Endothelial cell of umbilical vein (primary cell): ENCODE measurements around the gene LAIR2. TPM values are rescaled to one million over a fixed set of nuclear protein-coding genes. Genes with fewer than 3 reads are reported as not detected.
"Not testable (repeated sequence)": the region's sequence is repeated elsewhere in the genome, so short reads cannot be mapped to it uniquely, and the experiment has no call there.

Experiments
- BruUV-seq: library from RNA; stranded (reverse); fragments of 400-500 nt; replicated peaks from 2 replicates; lab custom pipeline; 2021; lab: Mats Ljungman, UMichigan
- CTCF ChIA-PET: fragments of 300-600, 350-600 bp; sonication (Branson Sonifier 250); formaldehyde crosslinking; loops from one replicate; lab custom pipeline; 2021; ENCODE audit warnings: antibody characterized with exemption, inconsistent platforms; lab: Charles Lee
- POLR2A ChIA-PET: fragments of 300-600, 350-600 bp; sonication (Branson Sonifier 250); formaldehyde crosslinking; loops from one replicate; lab custom pipeline; 2021; ENCODE audit warnings: antibody characterized with exemption, inconsistent platforms; lab: Charles Lee
- DNase-seq: peaks from one replicate; pipeline ENCODE4 v3.0.0-alpha.2; 2011; ENCODE audit warnings: low read depth, low spot score
- FAIRE-seq: peaks from 2 replicates; lab custom pipeline; 2011; peaks lifted over from hg19 to GRCh38; lab: Jason Lieb, UNC
- H2AFZ ChIP-seq: 2 replicates; pipeline ENCODE4 v1.6.0; 2012; ENCODE audit warnings: low read depth, low read length, control low read depth, inconsistent platforms
- H3K27ac ChIP-seq: 2 replicates; pipeline ENCODE4 v1.5.1; 2011; ENCODE audit warnings: low read depth, mild to moderate bottlenecking, control low read depth, low read length, moderate library complexity; ENCODE audit not compliant: insufficient read depth
- H3K27me3 ChIP-seq, 2 experiments: 2 replicates each; pipeline versions ENCODE4 v1.6.0 to v1.6.1; 2011; ENCODE audit warnings: low read length in 2 of 2, mixed read lengths in 1 of 2; ENCODE audit not compliant: control insufficient read depth in 2 of 2, insufficient read depth in 2 of 2
- H3K36me3 ChIP-seq, 2 experiments: 2 replicates in 1 of 2; 3 replicates in 1 of 2; pipeline ENCODE4 v1.5.1; 2011; ENCODE audit warnings: low read length in 2 of 2, mild to moderate bottlenecking in 1 of 2, moderate library complexity in 1 of 2; ENCODE audit not compliant: control insufficient read depth in 2 of 2, insufficient read depth in 2 of 2; ENCODE audit errors: extremely low read depth in 1 of 2
- H3K4me1 ChIP-seq: 3 replicates; pipeline ENCODE4 v1.5.1; 2011; ENCODE audit warnings: mild to moderate bottlenecking, low read length; ENCODE audit not compliant: control insufficient read depth, insufficient read depth; ENCODE audit errors: extremely low read depth
- H3K4me2 ChIP-seq: 2 replicates; pipeline ENCODE4 v1.6.1; 2011; ENCODE audit warnings: low read length, control low read depth, mixed read lengths; ENCODE audit not compliant: insufficient read depth
- H3K4me3 ChIP-seq, 3 experiments: fragments of 200-600 bp in 1 of 3; sonication (generic), shearing (Covaris generic) in 1 of 3; replicated peaks in 1 of 3; 2 replicates each; pipeline ENCODE4 v1.5.1; 2011 to 2016; ENCODE audit warnings: control low read depth in 3 of 3, low read length in 3 of 3, mild to moderate bottlenecking in 2 of 3, inconsistent platforms in 1 of 3, low read depth in 1 of 3, moderate library complexity in 1 of 3; ENCODE audit not compliant: insufficient read depth in 1 of 3
- H3K79me2 ChIP-seq: 2 replicates; pipeline ENCODE4 v1.6.0; 2012; ENCODE audit warnings: low read length, inconsistent platforms; ENCODE audit not compliant: control insufficient read depth, insufficient read depth
- H3K9ac ChIP-seq: replicated peaks from 2 replicates; pipeline ENCODE3; 2011; ENCODE audit warnings: low read length, control low read depth; ENCODE audit not compliant: insufficient read depth; ENCODE audit errors: extremely low read depth
- H3K9me1 ChIP-seq: replicated peaks from 3 replicates; pipeline ENCODE4 v1.6.0; 2011; ENCODE audit warnings: mild to moderate bottlenecking, low read length; ENCODE audit not compliant: control insufficient read depth, insufficient read depth; ENCODE audit errors: extremely low read depth
- H3K9me3 ChIP-seq: replicated peaks from 2 replicates; pipeline ENCODE4 v1.5.1; 2012; ENCODE audit warnings: low read length, inconsistent platforms; ENCODE audit not compliant: control insufficient read depth, insufficient read depth
- H4K20me1 ChIP-seq: replicated peaks from 2 replicates; pipeline ENCODE3; 2011; ENCODE audit warnings: mild to moderate bottlenecking, low read length; ENCODE audit not compliant: control insufficient read depth, insufficient read depth; ENCODE audit errors: extremely low read depth
- CTCF ChIP-seq, 2 donors: IDR thresholded peaks; 1 replicate in 1 of 2; 2 replicates in 1 of 2; pipeline ENCODE4 v1.5.1; 2011; ENCODE audit warnings: low read length in 2 of 2, mild to moderate bottlenecking in 2 of 2, moderate library complexity in 2 of 2, control low read depth in 1 of 2, inconsistent platforms in 1 of 2, low read depth in 1 of 2; ENCODE audit not compliant: insufficient read depth in 1 of 2; ENCODE audit errors: extremely low read depth in 1 of 2
- EZH2 ChIP-seq: IDR thresholded peaks from 2 replicates; pipeline ENCODE4 v1.6.1; 2012; ENCODE audit warnings: borderline replicate concordance, low read depth, mild to moderate bottlenecking, moderate library complexity, low read length, inconsistent platforms; ENCODE audit not compliant: severe bottlenecking
- FOS ChIP-seq: IDR thresholded peaks from 2 replicates; pipeline ENCODE4 v1.6.1; 2011; ENCODE audit warnings: mild to moderate bottlenecking, low read length, moderate library complexity, borderline replicate concordance; ENCODE audit not compliant: insufficient read depth
- GATA2 ChIP-seq: IDR thresholded peaks from 2 replicates; pipeline ENCODE4 v1.7.0; 2011; ENCODE audit warnings: low read depth, mild to moderate bottlenecking, moderate library complexity, mixed read lengths, low read length; ENCODE audit not compliant: insufficient read length, insufficient read depth
- JUN ChIP-seq: IDR thresholded peaks from 2 replicates; pipeline ENCODE4 v1.6.1; 2011; ENCODE audit warnings: borderline replicate concordance, low read depth; ENCODE audit not compliant: insufficient read length, insufficient read depth
- MYC ChIP-seq: IDR thresholded peaks from one replicate; pipeline ENCODE4 v1.6.1; 2011; ENCODE audit warnings: mild to moderate bottlenecking, low read depth, low read length
- POLR2A ChIP-seq: IDR thresholded peaks from 2 replicates; pipeline ENCODE4 v1.6.1; 2012; ENCODE audit warnings: low read depth, mild to moderate bottlenecking, control low read depth, low read length
- POLR2AphosphoS5 ChIP-seq: IDR thresholded peaks from 2 replicates; pipeline ENCODE4 v1.6.1; 2012; ENCODE audit warnings: low read depth, mild to moderate bottlenecking, control low read depth, low read length, moderate library complexity; ENCODE audit not compliant: insufficient read depth
- dilution Hi-C: fragments of 300-500 bp; cut with MboI; formaldehyde crosslinking; loops from one replicate; pipeline ENCODE4 v1.15.0; 2019; ENCODE audit warnings: low sequenced_read_pairs; ENCODE audit not compliant: extremely low pct_ligation_motif_present
- intact Hi-C: fragments of 100-400 bp; cut with micrococcal nuclease; formaldehyde crosslinking; loops from one replicate; pipeline ENCODE4 v1.10.0; 2022
- polyA plus RNA-seq, 4 experiments: library from polyadenylated mRNA; depleted of rRNA in 3 of 4; stranded (reverse) in 3 of 4; unstranded in 1 of 4; fragments of >200 nt; gene quantifications; 2 replicates each; pipeline versions ENCODE4 v1.2.1 to v1.2.3, GENCODE V29; 2011 to 2012; ENCODE audit warnings: missing spikeins in 1 of 4
- total RNA-seq: library from RNA; stranded (reverse); gene quantifications from 2 replicates; pipeline ENCODE4 v1.2.3, GENCODE V29; 2021
- TF ChIP-seq, protein P1 (sequence below): IDR thresholded peaks from 2 replicates; pipeline ENCODE4 v1.6.1; 2011; ENCODE audit not compliant: insufficient read depth, insufficient read length

LAIR2 gene
- total and polyA plus RNA-seq, 2 donors (not counting 3 experiments of a cell fraction or from before 2014, with no cell fraction given) = not detected

DNA sequence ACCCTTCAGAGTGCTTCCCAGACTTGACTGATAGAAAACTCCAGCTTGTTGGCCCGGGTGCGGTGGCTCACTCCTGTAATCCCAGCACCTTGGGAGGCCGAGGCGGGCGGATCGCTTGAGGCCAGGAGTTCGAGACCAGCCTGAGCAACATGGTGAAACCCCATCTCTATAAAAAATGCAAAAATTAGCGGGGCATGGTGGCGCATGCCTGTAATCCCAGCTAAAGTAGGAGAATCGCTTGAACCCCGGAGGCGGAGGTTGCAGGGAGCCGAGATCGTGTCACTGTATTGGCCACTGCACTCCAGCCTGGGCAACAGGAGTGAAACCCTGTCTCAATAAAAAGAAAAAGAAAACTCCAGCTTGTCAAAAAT lies 36.5 kb upstream of the LAIR2 start:
- H3K27ac ChIP-seq, H3K4me3 ChIP-seq, dilution Hi-C loops, H3K9me1 ChIP-seq, H3K9ac ChIP-seq, H3K27me3 ChIP-seq, H3K9me3 ChIP-seq, DNase-seq, BruUV-seq, H2AFZ ChIP-seq, H3K4me2 ChIP-seq, H4K20me1 ChIP-seq, H3K36me3 ChIP-seq, H3K79me2 ChIP-seq, POLR2A ChIA-PET, FAIRE-seq: not testable (repeated sequence)
- intact Hi-C loops = loop anchor here (10.0 kb wide), 1 partner anchor 1189 kb away; the partner anchor contains the start of gene U2AF2
- peaks cover 46% of the 10 kb centered on the region for H3K4me1 ChIP-seq
- CTCF ChIA-PET = interaction anchor here (1.0 kb wide), 2 partner anchors 12 to 16 kb away, joined by 3 to 4 read pairs; no protein-coding TSS in a partner anchor

DNA sequence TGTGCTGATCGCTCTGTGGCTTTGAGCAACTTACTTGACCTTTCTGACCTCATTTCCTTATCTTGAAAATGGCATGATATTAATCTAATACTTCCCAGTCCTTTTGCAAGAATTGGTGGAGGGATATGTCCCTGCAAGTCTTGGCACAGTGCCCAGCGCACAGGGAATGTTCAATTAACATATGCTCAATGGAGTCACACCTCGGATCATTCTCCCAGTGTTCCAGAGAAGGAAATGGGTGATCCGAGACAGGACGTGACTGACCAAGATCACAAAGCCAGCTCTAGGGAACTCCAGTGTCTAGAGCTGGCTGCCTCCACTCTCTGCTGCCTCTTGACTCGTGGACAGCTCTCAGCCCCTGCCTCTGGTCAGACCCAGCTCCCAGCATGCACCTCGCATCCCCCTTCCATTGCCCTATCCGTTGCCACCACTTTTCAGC lies 33.1 kb upstream of the LAIR2 start:
- FAIRE-seq = peak; percentile 98
- Histone ChIP-seq H2AFZ (no peak overlapping the region), H3K9ac (peak overlapping the region; percentile 33), H3K4me1 (peaks cover 35% of the 10 kb centered on the region), H3K4me3 (no peak overlapping the region), H4K20me1 (no peaks in the 10 kb centered on the region), H3K27ac (peak overlapping the region; percentile 88), H3K36me3 (no peaks in the 10 kb centered on the region), H3K27me3 (no peaks in the 10 kb centered on the region), H3K9me3 (no peaks in the 10 kb centered on the region), H3K9me1 (no peaks in the 10 kb centered on the region), H3K4me2 (peak overlapping the region; percentile 26), H3K79me2 (peaks cover 1% of the 10 kb centered on the region)
- dilution Hi-C loops (no loop called here), intact Hi-C loops (loop anchor here (10.0 kb wide), 1 partner anchor 1185 kb away; the partner anchor contains the start of gene U2AF2)
- DNase-seq = peak; percentile 70
- ChIA-PET CTCF (no interaction called here), POLR2A (interaction anchor here (0.5 to 1.2 kb wide), 2 partner anchors 21 to 522 kb away, joined by 3 read pairs; partner anchors contain the start of gene LENG8)
- BruUV-seq = no TSS peak
- TF ChIP-seq POLR2AphosphoS5 = peak; percentile 23
- TF ChIP-seq JUN = peak; percentile 8
- TF ChIP-seq, protein P1, sequence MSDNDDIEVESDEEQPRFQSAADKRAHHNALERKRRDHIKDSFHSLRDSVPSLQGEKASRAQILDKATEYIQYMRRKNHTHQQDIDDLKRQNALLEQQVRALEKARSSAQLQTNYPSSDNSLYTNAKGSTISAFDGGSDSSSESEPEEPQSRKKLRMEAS = no peak
- TF ChIP-seq MYC = no peak
- no peak for TF ChIP-seq FOS
- no peak for TF ChIP-seq EZH2
- TF ChIP-seq GATA2 = peak; percentile 77
- peak; percentile 41 for TF ChIP-seq POLR2A
- no peak for TF ChIP-seq CTCF (IDR thresholded peaks at IDR 0.05; ENCODE audit: extremely low read depth in 1 of 2, insufficient read depth in 1 of 2, low read depth in 1 of 2, low read length in 2 of 2)
